ENCODE data around the gene GPANK1.
A peak's percentile ranks its signal among the peaks of the same experiment; 100 is the strongest.

Gene GPANK1

GRCh38 chr6:31627690-31628287 is 37.0 kb downstream of the GPANK1 start:
- no peak for DNase-seq (ENCODE audit: low read depth)
- no peak for TF ChIP-seq CTCF (IDR thresholded peaks at IDR 0.05; ENCODE audit: low read length, missing control alignments)
- no peak overlapping the region for H3K4me3 ChIP-seq (replicated peaks; ENCODE audit: low read depth, low read length)

GRCh38 chr6:31626952-31627351 is 37.8 kb downstream of the GPANK1 start:
- DNase-seq (ENCODE audit: low read depth) = no peak
- no peak overlapping the region for H3K4me3 ChIP-seq (replicated peaks; ENCODE audit: low read depth, low read length)
- no peak for TF ChIP-seq CTCF (IDR thresholded peaks at IDR 0.05; ENCODE audit: low read length, missing control alignments)

GRCh38 chr6:31624070-31624469 is 40.7 kb downstream of the GPANK1 start:
- DNase-seq (ENCODE audit: low read depth) = no peak
- H3K4me3 ChIP-seq (replicated peaks; ENCODE audit: low read depth, low read length) = no peak overlapping the region
- no peak for TF ChIP-seq CTCF (IDR thresholded peaks at IDR 0.05; ENCODE audit: low read length, missing control alignments)

GRCh38 chr6:31622684-31623091 is 42.1 kb downstream of the GPANK1 start:
- no peak for DNase-seq (ENCODE audit: low read depth)
- no peak for TF ChIP-seq CTCF (IDR thresholded peaks at IDR 0.05; ENCODE audit: low read length, missing control alignments)

GRCh38 chr6:31621991-31622390 is 42.8 kb downstream of the GPANK1 start:
- TF ChIP-seq CTCF (IDR thresholded peaks at IDR 0.05; ENCODE audit: low read length, missing control alignments) = no peak
- peak overlapping the region; percentile 92 for H3K4me3 ChIP-seq (replicated peaks; ENCODE audit: low read depth, low read length)
- DNase-seq (ENCODE audit: low read depth) = no peak

More at GRCh38 chr6:31622684-31623091, 42.1 kb downstream of the GPANK1 start:
- H3K4me3 ChIP-seq (replicated peaks; ENCODE audit: low read depth, low read length) = peak overlapping the region; percentile 0

- no peak for DNase-seq (ENCODE audit: low read depth)
- peak overlapping the region; percentile 92 for H3K4me3 ChIP-seq (replicated peaks; ENCODE audit: low read depth, low read length)
- no peak for TF ChIP-seq CTCF (IDR thresholded peaks at IDR 0.05; ENCODE audit: low read length, missing control alignments)
Measured at GRCh38 chr6:31621320-31621939, 43.4 kb downstream of the GPANK1 start.

All from fibroblast of pulmonary artery (primary cell).